Endothelial cell of umbilical vein (primary cell): ENCODE data around the gene RGS1. TPM values are rescaled to one million over a fixed set of nuclear protein-coding genes. Genes with fewer than 3 reads are reported as not detected.

Source experiments
- BruUV-seq: library from RNA; stranded (reverse); fragments of 400-500 nt; replicated peaks from 2 replicates; lab custom pipeline; 2021; lab: Mats Ljungman, UMichigan
- CTCF ChIA-PET: fragments of 300-600, 350-600 bp; sonication (Branson Sonifier 250); formaldehyde crosslinking; loops from one replicate; lab custom pipeline; 2021; ENCODE audit warnings: antibody characterized with exemption, inconsistent platforms; lab: Charles Lee
- POLR2A ChIA-PET: fragments of 300-600, 350-600 bp; sonication (Branson Sonifier 250); formaldehyde crosslinking; loops from one replicate; lab custom pipeline; 2021; ENCODE audit warnings: antibody characterized with exemption, inconsistent platforms; lab: Charles Lee
- DNase-seq: peaks from one replicate; pipeline ENCODE4 v3.0.0-alpha.2; 2011; ENCODE audit warnings: low read depth, low spot score
- FAIRE-seq: peaks from 2 replicates; lab custom pipeline; 2011; peaks lifted over from hg19 to GRCh38; lab: Jason Lieb, UNC
- H2AFZ ChIP-seq: 2 replicates; pipeline ENCODE4 v1.6.0; 2012; ENCODE audit warnings: low read depth, low read length, control low read depth, inconsistent platforms
- H3K27ac ChIP-seq: 2 replicates; pipeline ENCODE4 v1.5.1; 2011; ENCODE audit warnings: low read depth, mild to moderate bottlenecking, control low read depth, low read length, moderate library complexity; ENCODE audit not compliant: insufficient read depth
- H3K27me3 ChIP-seq, 2 experiments: 2 replicates each; pipeline versions ENCODE4 v1.6.0 to v1.6.1; 2011; ENCODE audit warnings: low read length in 2 of 2, mixed read lengths in 1 of 2; ENCODE audit not compliant: control insufficient read depth in 2 of 2, insufficient read depth in 2 of 2
- H3K36me3 ChIP-seq, 2 experiments: 2 replicates in 1 of 2; 3 replicates in 1 of 2; pipeline ENCODE4 v1.5.1; 2011; ENCODE audit warnings: low read length in 2 of 2, mild to moderate bottlenecking in 1 of 2, moderate library complexity in 1 of 2; ENCODE audit not compliant: control insufficient read depth in 2 of 2, insufficient read depth in 2 of 2; ENCODE audit errors: extremely low read depth in 1 of 2
- H3K4me1 ChIP-seq: 3 replicates; pipeline ENCODE4 v1.5.1; 2011; ENCODE audit warnings: mild to moderate bottlenecking, low read length; ENCODE audit not compliant: control insufficient read depth, insufficient read depth; ENCODE audit errors: extremely low read depth
- H3K4me2 ChIP-seq: 2 replicates; pipeline ENCODE4 v1.6.1; 2011; ENCODE audit warnings: low read length, control low read depth, mixed read lengths; ENCODE audit not compliant: insufficient read depth
- H3K4me3 ChIP-seq, 3 experiments: fragments of 200-600 bp in 1 of 3; sonication (generic), shearing (Covaris generic) in 1 of 3; replicated peaks in 1 of 3; 2 replicates each; pipeline ENCODE4 v1.5.1; 2011 to 2016; ENCODE audit warnings: control low read depth in 3 of 3, low read length in 3 of 3, mild to moderate bottlenecking in 2 of 3, inconsistent platforms in 1 of 3, low read depth in 1 of 3, moderate library complexity in 1 of 3; ENCODE audit not compliant: insufficient read depth in 1 of 3
- H3K79me2 ChIP-seq: 2 replicates; pipeline ENCODE4 v1.6.0; 2012; ENCODE audit warnings: low read length, inconsistent platforms; ENCODE audit not compliant: control insufficient read depth, insufficient read depth
- H3K9ac ChIP-seq: replicated peaks from 2 replicates; pipeline ENCODE3; 2011; ENCODE audit warnings: low read length, control low read depth; ENCODE audit not compliant: insufficient read depth; ENCODE audit errors: extremely low read depth
- H3K9me1 ChIP-seq: replicated peaks from 3 replicates; pipeline ENCODE4 v1.6.0; 2011; ENCODE audit warnings: mild to moderate bottlenecking, low read length; ENCODE audit not compliant: control insufficient read depth, insufficient read depth; ENCODE audit errors: extremely low read depth
- H3K9me3 ChIP-seq: replicated peaks from 2 replicates; pipeline ENCODE4 v1.5.1; 2012; ENCODE audit warnings: low read length, inconsistent platforms; ENCODE audit not compliant: control insufficient read depth, insufficient read depth
- H4K20me1 ChIP-seq: replicated peaks from 2 replicates; pipeline ENCODE3; 2011; ENCODE audit warnings: mild to moderate bottlenecking, low read length; ENCODE audit not compliant: control insufficient read depth, insufficient read depth; ENCODE audit errors: extremely low read depth
- FOS ChIP-seq: IDR thresholded peaks from 2 replicates; pipeline ENCODE4 v1.6.1; 2011; ENCODE audit warnings: mild to moderate bottlenecking, low read length, moderate library complexity, borderline replicate concordance; ENCODE audit not compliant: insufficient read depth
- GATA2 ChIP-seq: IDR thresholded peaks from 2 replicates; pipeline ENCODE4 v1.7.0; 2011; ENCODE audit warnings: low read depth, mild to moderate bottlenecking, moderate library complexity, mixed read lengths, low read length; ENCODE audit not compliant: insufficient read length, insufficient read depth
- MAX ChIP-seq: IDR thresholded peaks from 2 replicates; pipeline ENCODE4 v1.6.1; 2011; ENCODE audit not compliant: insufficient read depth, insufficient read length
- dilution Hi-C: fragments of 300-500 bp; cut with MboI; formaldehyde crosslinking; loops from one replicate; pipeline ENCODE4 v1.15.0; 2019; ENCODE audit warnings: low sequenced_read_pairs; ENCODE audit not compliant: extremely low pct_ligation_motif_present
- intact Hi-C: fragments of 100-400 bp; cut with micrococcal nuclease; formaldehyde crosslinking; loops from one replicate; pipeline ENCODE4 v1.10.0; 2022
- polyA plus RNA-seq, 4 experiments: library from polyadenylated mRNA; depleted of rRNA in 3 of 4; stranded (reverse) in 3 of 4; unstranded in 1 of 4; fragments of >200 nt; gene quantifications; 2 replicates each; pipeline versions ENCODE4 v1.2.1 to v1.2.3, GENCODE V29; 2011 to 2012; ENCODE audit warnings: missing spikeins in 1 of 4
- total RNA-seq: library from RNA; stranded (reverse); gene quantifications from 2 replicates; pipeline ENCODE4 v1.2.3, GENCODE V29; 2021

The RGS1 gene
- total and polyA plus RNA-seq, 2 donors (not counting 3 experiments of a cell fraction or from before 2014, with no cell fraction given) = not detected

- no peak overlapping the region for H3K4me2 ChIP-seq
- dilution Hi-C loops = no loop called here
- intact Hi-C loops = no loop called here
- H3K36me3 ChIP-seq = no peaks in the 10 kb centered on the region
- H3K9me3 ChIP-seq = no peaks in the 10 kb centered on the region
- no peaks in the 10 kb centered on the region for H3K27me3 ChIP-seq
- POLR2A ChIA-PET = no interaction called here
- CTCF ChIA-PET = interaction anchor here (0.7 to 1.7 kb wide), 6 partner anchors 9 to 256 kb away, joined by 3 to 11 read pairs (median 4); no protein-coding TSS in a partner anchor
- no peak overlapping the region for H3K27ac ChIP-seq
- no peaks in the 10 kb centered on the region for H3K9me1 ChIP-seq
- no peaks in the 10 kb centered on the region for H3K79me2 ChIP-seq
- no peak overlapping the region for H3K4me3 ChIP-seq
- TF ChIP-seq GATA2 (no peak), FOS (peak; percentile 28)
- BruUV-seq = no TSS peak
- DNase-seq (peak; percentile 33), FAIRE-seq (no peak)
- H2AFZ ChIP-seq = peak overlapping the region; percentile 34
- peaks cover 31% of the 10 kb centered on the region for H3K4me1 ChIP-seq
- H3K9ac ChIP-seq = no peak overlapping the region
- H4K20me1 ChIP-seq = no peaks in the 10 kb centered on the region
Observed at GRCh38 chr1:192550922-192551534, 24.5 kb upstream of the RGS1 start.

GRCh38 chr1:192552760-192553191, 22.8 kb upstream of the RGS1 start:
- intact Hi-C loops = loop anchor here (1.0 kb wide), 1 partner anchor 7 kb away; no protein-coding TSS in a partner anchor

More at GRCh38 chr1:192552760-192553191, 22.8 kb upstream of the RGS1 start:
- CTCF ChIA-PET = interaction anchor here (0.9 to 1.3 kb wide), 2 partner anchors 8 to 75 kb away, joined by 5 to 6 read pairs; no protein-coding TSS in a partner anchor
- FAIRE-seq (peak; percentile 21), DNase-seq (peak; percentile 65)
- H3K4me2 ChIP-seq = peak overlapping the region; percentile 38
- no peaks in the 10 kb centered on the region for H3K9me1 ChIP-seq
- no peaks in the 10 kb centered on the region for H4K20me1 ChIP-seq
- H3K9ac ChIP-seq = no peak overlapping the region
- no peak overlapping the region for H3K27ac ChIP-seq
- H3K4me3 ChIP-seq = no peak overlapping the region
- TF ChIP-seq GATA2 (peak; percentile 30), FOS (no peak), MAX (no peak)
- peak overlapping the region; percentile 56 for H2AFZ ChIP-seq
- no TSS peak for BruUV-seq
- H3K27me3 ChIP-seq = no peaks in the 10 kb centered on the region
- no peaks in the 10 kb centered on the region for H3K79me2 ChIP-seq
- POLR2A ChIA-PET = no interaction called here
- peaks cover 20% of the 10 kb centered on the region for H3K4me1 ChIP-seq
- no peaks in the 10 kb centered on the region for H3K36me3 ChIP-seq
- dilution Hi-C loops = no loop called here
- no peaks in the 10 kb centered on the region for H3K9me3 ChIP-seq
